KOPT-K1 (cell line): ENCODE measurements around the gene OR10AD1.
"Not testable (repeated sequence)": the region's sequence is repeated elsewhere in the genome, so short reads cannot be mapped to it uniquely, and the experiment has no call there.

Experiments
- H3K27ac ChIP-seq: fragments of 200-600 bp; sonication (generic); 2 replicates; pipeline ENCODE4 v1.5.1; 2016; ENCODE audit warnings: antibody characterized with exemption, mild to moderate bottlenecking, low read depth, low read length; ENCODE audit not compliant: poor library complexity, severe bottlenecking
- H3K36me3 ChIP-seq: fragments of 200-600 bp; sonication (generic); 2 replicates; pipeline ENCODE4 v1.5.1; 2017; ENCODE audit warnings: antibody characterized with exemption, mild to moderate bottlenecking, low read length, moderate library complexity; ENCODE audit not compliant: insufficient read depth
- H3K9me3 ChIP-seq: fragments of 200-600 bp; sonication (generic); 2 replicates; pipeline ENCODE4 v1.5.1; 2017; ENCODE audit warnings: antibody characterized with exemption, low read length, mild to moderate bottlenecking; ENCODE audit not compliant: insufficient read depth, poor library complexity, severe bottlenecking

Gene OR10AD1

GRCh38 chr12:48157018-48157888 lies 45.8 kb downstream of the OR10AD1 start, which contains the start of gene ASB8:
Gene ASB8, minus strand, starts transcription at chr12:48157515. Its CDS starts 4,019 bp downstream, at chr12:48153496.
- peak within 1 kb of the TSS; percentile 74 for H3K27ac ChIP-seq
- H3K9me3 ChIP-seq = no peaks in the 10 kb centered on the region
- peaks cover 18% of the 10 kb centered on the region for H3K36me3 ChIP-seq

DNA sequence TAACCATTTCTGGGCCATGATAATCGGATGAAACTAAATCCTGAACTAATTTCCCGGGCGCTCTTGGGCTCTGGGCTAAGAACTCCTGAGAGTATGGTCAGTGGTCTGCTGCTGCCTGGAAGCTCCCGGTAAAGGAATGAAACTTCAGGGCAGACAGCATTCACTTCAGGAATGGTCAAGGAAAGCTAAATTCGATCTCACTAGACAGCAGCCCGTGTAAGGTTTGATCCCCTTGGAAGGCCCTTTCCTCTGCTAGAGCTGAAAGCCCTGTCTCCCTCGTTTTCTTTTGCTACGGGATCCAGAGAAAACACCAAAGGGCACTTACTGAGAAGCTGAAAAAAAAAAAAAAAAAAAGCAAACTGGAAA lies 46.5 kb downstream of the OR10AD1 start:
- H3K36me3 ChIP-seq = peaks cover 24% of the 10 kb centered on the region
- H3K27ac ChIP-seq = peak overlapping the region; percentile 74
- no peaks in the 10 kb centered on the region for H3K9me3 ChIP-seq

GRCh38 chr12:48155786-48156185 lies 47.3 kb downstream of the OR10AD1 start:
- peaks cover 33% of the 10 kb centered on the region for H3K36me3 ChIP-seq
- H3K9me3 ChIP-seq, H3K27ac ChIP-seq: not testable (repeated sequence)
